HG03378 (cell line): ENCODE results near the gene EOLA2.
A peak's percentile ranks its signal among the peaks of the same experiment; 100 is the strongest.
"Not testable (repeated sequence)": the region's sequence is repeated elsewhere in the genome, so short reads cannot be mapped to it uniquely, and the experiment has no call there.

ENCODE experiments used
- ATAC-seq: cut with Tn5 transposase; IDR thresholded peaks from one replicate; pipeline ENCODE4 v1.9.1; 2021; ENCODE audit warnings: mild to moderate bottlenecking, moderate library complexity; ENCODE audit not compliant: unreplicated experiment

The EOLA2 gene

DNA sequence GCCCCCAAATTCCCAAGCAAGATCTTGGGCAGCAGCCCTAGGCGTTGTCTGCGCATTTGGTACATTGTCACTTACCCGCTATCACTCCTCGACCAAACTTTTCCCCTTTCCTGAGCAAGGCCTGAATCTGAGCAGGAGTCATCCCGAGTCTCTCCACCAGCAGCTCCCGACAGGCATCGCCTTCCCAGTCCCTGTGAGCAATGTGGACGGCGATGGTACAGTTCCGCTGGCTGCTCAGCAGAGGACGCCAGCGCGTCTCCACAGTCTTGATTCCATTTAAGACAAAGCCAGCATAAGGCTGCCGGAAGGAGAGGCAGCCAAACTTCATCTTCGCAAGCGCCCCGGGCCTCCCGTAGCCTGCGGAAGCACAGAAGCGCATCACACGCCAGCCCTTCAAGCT is 4.7 kb downstream of the EOLA2 start:
- ATAC-seq = not testable (repeated sequence)

DNA sequence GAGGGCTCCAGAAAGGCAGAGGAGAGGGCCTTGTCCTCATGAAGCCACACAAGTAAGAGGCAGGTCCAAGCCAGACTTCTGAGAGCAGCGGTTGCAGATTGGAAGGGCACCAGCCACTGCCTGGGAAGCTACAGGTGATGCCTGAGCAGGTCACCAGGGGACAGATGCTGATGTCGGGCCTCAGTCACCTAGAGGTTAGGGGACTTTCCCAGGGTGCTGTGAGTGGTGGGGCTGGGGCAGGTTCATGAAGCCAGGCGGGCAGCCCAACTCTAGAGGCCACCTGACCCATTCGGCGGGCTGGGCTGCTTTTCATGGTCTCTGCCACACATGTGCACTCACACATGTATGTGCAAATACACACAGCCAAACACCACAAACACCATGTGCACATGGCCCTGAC is 5.3 kb downstream of the EOLA2 start:
- not testable (repeated sequence) for ATAC-seq

DNA sequence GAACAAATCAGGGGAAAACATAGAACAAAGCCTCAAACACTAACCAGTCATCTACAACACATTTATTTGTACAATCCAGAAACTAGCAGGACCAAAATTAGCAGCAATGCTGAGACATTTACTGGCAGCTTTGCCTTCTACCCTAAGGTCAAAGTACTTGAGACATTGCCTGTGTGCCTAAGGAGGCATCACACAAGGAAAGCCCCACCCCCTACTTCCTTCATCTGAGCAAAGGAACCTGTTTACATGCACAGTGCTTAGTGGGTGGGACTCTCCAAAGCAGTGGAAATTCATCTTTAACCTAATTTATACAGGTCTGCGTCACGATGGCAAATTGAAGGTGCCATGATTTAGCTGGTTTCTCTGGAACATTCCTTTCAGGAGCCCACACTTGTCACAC is 6.1 kb downstream of the EOLA2 start:
- not testable (repeated sequence) for ATAC-seq

DNA sequence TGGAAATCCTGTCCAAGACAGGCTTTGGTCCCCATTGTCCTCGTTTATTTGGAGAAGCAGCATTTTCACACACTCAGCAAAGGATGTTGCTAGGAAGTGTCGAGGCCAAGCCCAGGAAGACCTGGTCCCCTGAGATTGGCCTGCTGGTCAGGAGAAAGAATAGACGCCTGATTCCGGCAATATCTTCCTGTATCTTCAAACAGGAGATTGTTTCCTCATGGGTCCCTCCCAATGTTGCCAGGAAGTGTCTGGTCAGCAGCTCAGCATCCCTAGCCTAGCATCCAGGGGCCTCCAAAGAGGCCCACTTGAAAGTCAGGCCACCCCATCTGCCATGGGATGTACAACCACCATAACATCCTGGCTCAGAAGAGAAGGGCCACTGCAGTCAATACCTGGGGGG is 6.9 kb downstream of the EOLA2 start:
- ATAC-seq = not testable (repeated sequence)

DNA sequence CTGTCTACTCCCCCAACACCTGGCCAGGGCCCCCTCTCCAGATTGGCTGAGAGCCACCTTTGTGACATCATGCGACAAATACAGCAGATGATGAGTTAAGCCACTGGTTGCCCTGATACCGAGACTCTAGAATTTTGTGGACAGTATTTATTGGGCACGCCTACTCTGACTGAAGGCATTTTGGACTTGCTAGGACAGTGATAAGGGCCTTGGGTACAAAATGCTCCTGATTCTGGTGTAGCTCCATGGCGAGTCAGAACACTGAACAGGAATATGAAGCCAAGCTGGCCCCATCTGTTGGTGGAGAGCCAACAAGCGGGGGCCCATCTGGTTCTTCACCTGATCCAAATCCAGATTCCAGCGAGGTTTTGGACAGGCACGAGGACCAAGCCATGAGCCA is 8.9 kb downstream of the EOLA2 start, which contains the start of gene HSFX4:
HSFX4 (plus strand) TSS at position 174 of the 400 bp plus-strand sequence; CDS start at position 246, 72 bp downstream.
- not testable (repeated sequence) for ATAC-seq

DNA sequence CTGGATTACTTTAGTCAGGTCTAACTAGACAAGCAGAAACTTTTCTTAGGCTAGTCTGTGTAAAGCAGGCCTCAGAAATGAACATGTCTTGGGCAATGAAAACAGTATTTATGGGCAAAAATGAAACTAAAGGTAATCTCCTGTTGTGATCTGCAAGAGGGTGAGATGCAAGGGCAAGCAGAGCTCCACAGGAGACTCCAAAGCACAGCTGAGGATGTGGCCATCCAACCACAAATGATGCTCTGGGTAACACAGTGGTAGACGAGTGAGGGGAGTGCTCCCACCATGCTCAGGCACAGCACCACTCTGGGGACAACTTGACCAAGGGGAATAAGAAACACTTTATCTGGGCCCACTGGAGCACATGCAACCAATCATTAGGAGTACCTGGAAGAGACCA is 9.7 kb downstream of the EOLA2 start:
- not testable (repeated sequence) for ATAC-seq

DNA sequence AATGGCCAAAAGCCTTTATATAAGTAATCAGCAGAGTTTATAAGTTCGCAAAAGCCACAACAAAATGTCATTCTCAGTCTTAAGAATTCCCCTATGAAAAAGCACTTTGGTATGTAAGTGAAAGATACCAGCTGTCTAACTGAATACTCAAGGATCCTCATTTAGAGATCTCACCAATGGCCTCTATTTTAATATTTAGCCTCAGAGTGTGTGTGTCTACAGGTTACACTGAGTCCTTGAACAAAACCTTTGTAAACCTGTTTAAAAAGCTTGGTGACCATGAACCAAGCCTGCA is 10.4 kb downstream of the EOLA2 start:
- ATAC-seq = not testable (repeated sequence)

DNA sequence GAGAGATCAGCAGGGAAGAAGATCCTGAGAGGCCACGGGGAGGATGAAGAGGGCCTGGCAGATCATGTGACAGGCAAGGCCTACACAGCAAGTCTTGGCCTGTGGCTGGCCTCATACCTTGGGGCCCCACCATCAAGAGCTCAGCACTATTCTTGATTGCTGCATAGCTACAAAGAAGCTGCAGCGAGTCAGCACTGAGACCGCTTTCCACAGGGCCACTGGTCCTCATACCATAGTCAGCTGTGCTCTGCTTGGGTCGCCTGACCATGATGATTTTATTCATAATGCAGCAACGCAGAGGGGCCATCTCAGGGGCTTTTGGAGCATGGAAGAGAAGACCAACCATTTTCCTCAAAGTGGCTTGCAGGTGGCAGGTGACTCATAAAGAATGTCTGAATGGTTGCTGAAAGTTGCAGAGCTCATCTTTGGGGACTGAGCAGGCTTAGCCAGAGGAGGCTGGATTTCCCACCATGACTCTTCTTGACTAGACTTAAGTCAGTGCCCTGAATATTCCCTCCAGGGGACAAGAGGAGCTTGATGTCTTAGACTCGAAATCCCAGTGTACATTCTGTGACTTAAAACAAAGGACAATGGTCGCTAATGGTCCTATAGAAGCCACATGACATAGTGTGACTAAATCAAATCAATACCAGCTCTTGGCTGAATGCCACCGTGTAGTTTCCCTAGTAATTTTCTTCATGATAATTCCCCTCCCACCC is 10.9 kb downstream of the EOLA2 start:
- ATAC-seq = peak; percentile 45

DNA sequence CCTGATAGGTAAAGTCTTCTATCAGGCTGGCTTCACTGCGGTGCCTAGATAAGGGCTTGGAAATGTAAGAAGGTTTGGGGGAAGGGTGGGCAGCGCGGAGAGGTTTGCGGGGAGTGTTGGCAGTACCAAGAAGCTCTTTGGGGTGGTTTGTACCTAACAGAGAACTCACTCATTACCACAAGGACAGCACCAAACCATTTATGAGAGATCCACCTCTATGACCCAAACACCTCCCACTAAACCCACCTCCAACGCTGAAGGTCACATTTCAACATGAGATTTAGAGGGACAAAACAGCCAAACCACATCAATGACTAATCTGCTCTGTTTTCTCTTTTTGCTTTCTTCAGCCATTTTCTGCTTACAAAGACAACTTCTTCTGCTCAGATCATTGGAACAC is 13.9 kb downstream of the EOLA2 start:
- not testable (repeated sequence) for ATAC-seq

DNA sequence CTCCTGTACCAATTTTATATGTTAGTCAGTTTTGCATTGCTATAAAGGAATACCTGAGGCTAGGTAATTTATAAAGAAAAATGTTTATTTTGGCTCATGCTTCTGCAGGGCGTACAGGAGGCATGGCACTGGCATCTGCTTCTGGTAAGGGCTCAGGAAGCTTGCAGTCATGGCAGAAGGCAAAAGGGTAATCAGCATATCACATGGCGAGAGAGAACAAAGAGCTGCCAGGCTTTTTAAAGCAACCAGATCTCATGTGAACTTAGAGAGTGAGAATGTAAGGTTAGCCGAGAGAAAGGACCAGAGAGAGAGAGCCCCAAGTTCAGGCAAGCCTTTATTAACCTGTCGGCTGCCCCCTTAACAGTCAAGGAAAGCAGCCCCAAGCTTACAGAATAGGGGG is 14.5 kb downstream of the EOLA2 start:
- ATAC-seq = not testable (repeated sequence)

DNA sequence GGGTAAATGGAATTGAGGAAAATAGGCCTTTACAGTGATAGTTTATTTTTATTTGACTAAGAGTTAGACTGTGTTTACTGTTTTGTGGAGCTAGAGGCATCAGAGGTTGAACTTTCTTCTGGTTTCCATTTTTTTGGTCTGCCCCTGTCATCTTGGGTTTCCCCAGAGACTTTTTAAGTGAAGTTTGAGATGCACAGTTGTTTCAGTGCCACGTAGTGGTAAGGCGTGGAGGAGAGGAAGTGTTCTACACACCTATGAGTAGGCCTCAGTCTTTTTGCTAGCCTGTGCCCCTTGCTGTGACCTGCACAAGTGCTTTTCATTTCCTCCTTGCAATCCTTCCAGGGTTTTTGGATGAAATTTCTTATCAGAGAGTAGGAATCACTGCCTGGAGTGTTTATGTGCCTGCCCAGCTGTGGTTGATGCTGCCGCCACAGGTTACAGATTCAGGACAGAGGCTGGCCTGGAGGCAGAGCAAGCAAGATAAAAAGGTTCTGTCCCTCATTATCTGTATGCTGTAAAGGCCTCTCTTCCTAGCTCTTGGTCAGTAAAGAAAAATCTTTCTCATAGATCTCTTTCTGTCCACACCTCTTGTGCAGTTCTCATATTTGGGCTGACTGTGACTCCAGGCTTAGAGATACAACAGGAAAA is 21.4 kb downstream of the EOLA2 start:
- ATAC-seq = peak; percentile 81

DNA sequence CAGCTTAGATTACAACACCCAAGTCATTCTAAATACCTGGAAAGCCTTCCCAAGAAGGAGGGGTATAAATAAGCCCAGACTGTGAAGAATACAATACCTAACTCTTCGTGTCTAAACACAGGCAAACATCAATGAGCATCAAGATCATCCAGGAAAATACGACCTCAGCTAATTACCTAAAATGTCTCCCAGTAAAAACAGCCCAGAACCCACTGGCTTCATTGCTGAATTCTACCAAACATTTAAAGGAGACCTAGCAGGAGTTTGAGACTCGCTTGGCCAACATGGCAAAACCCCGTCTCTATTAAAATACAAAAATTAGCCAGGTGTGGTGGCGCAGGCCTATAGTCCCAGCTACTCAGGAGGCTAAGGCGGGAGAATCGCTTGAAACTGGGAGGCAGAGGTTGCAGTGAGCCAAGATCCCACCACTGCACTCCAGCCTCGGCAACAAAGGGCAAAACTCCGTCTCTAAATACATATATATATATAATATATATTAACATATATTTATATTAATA is 28.1 kb downstream of the EOLA2 start:
- ATAC-seq = no peak

DNA sequence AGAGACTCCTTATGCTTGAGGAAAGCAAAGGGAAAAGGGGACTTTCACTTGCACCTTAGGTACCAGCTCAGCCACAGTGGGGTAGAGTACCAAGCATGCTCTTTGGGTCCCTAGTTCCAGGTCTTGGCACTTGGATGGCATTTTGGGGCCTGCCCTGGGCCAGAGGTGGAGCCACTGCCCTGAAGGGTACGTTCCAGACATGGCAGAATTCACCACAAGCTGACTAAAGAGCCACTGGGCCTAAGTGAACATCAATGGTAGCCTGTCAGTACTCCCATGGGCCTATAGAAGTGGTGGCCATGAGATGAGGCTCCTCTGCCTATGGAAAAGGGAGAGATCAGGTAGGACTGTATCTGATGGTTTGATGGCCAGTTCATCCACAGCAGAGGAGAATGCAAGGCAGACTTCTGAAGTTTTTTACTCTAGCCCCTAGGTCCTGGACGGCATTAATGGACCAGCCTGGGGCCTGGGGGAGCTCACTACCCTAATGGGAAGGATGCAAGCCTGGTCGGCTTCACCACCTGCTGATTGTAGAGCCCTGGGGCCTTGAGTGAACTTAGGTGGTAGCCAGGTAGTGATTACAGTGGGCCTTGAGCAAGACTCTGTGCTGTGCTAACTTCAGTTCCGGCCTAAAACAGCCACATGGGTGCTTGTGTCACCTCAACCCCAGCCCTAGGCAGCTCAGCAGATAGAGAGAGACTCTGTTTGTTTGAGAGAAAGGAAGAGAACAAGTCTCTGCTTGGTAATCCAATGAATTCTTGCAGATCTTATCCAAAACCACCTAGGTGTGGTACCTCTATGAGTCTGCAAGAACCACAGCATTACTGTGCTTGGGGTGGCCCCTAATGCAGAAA is 28.7 kb downstream of the EOLA2 start:
- ATAC-seq = no peak

DNA sequence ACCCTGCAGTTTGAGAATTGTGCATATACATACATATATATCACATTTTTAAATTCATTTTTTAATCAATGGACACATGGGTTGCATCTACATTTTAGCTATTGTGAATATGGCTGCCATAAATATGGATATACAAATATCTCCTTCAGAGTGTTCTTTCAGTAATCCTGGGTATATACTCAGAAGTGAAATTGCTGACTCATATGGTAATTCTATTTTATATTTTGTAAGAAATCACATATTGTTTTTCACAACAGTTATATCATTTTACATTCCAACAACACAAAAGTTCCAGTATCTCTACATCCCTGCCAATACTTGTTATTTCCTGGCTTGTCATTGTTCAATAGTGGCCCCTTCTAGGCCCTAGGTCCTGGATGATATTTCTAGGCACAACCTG is 29.6 kb downstream of the EOLA2 start:
- no peak for ATAC-seq

DNA sequence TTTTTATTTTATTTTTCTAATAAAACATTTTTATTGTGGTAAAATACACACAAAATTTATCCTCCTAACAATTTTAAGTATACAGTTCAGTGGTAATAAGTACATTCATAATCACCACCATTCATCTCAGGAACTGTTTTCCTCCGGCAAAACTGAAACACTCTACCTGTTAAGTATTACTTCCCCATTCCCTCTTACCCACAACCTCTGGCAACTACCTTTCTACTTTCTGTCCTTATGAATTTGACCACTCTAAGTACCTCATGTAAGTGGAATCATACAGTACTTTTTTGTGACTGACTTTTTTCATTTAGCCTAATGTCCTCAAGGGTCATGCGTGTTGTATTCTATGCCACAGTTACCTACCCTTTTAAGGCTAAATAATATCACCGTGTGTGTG is 30.0 kb downstream of the EOLA2 start:
- peak; percentile 70 for ATAC-seq

DNA sequence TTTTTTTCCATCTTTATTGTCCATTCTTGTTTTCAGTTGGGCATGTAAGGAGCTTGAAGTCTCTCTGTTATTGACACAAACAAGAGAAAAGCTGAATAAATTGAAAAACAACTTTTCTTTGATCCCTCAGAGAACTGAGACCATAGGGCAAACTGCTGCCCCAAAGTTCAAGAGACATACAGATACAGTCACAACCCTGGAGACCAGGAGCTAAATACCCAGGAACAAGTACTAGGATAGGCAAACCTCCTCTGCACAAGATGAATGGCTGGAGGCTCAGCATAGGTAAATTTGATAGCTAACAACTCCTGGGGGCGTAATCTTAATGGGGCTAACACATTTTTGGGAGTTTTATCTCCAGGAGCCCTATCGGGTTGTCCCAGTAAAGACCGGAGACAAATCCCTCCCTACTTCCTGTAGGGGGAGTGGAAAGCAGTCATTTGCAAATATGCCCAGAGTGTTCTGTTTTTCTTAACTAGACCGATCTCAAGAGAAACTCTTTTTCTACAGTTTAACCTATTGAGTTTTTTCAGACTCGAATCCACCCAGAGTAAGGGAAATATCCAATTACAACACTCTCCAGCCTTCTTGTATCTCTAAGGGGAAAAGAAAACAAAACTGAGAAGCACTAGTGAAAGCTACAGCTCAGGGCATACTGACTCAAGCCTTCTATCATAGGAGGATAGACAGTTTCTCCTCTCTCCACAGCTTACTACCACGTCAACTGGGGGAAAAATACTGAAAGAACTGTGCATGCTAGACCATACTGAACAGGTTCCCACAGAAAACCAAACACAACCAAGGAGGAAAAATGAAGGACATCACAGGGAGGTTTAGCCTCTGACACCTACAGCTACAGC is 34.2 kb downstream of the EOLA2 start:
- ATAC-seq = peak; percentile 62

DNA sequence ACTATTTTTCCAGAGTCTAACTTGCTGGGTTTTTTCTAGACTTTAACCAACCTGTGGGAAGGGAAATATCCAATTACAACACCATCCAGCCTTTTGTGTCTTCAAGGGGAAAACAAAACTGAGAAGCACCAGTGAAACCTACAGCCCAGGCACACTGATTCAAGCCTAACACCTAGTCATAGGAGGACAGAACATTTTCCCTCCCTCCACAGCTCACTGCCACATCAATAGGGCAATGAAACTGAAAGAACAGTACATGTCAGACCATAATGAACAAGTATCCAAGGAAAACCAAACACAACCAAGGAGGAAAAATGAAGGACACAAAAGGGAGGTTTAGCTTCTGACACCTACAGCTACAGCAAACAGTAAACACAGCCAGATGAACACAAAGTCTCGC is 39.7 kb downstream of the EOLA2 start:
- no peak for ATAC-seq

DNA sequence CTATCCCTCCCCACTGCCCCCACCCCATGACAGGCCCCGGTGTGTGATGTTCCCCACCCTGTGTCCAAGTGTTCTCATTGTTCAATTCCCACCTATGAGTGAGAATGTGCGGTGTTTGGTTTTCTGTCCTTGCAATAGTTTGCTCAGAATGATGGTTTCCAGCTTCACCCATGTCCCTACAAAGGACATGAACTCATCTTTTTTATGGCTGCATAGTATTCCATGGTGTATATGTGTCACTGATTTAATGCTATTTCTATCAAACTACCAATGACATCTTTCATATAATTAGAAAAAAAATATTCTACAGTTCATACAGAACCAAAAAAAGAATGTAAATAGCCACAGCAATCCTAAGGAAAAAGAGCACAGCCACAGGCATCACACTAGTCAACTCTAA is 47.5 kb downstream of the EOLA2 start:
- not testable (repeated sequence) for ATAC-seq
